Measurements from ENCODE around the gene SKIL. TPM values are rescaled to one million over a fixed set of nuclear protein-coding genes. Genes with fewer than 3 reads are reported as not detected.
A peak's percentile ranks its signal among the peaks of the same experiment; 100 is the strongest.

Gene SKIL
- total and polyA plus RNA-seq, 3 donors from 2014 or later: 19.1 to 53.6 (median 47.4) TPM

- Histone ChIP-seq H3K27me3 (no peaks in the 10 kb centered on the region), H3K36me3 (ENCODE audit: low read depth, missing control alignments) (no peaks in the 10 kb centered on the region), H3K9me3 (no peaks in the 10 kb centered on the region), H3K4me1 (peaks cover 26% of the 10 kb centered on the region), H3K27ac (no peak overlapping the region), H3K4me3 (no peak overlapping the region)
- no peak for DNase-seq
- intact Hi-C loops (cut with DNase I; ENCODE audit: low total_unique reads): loop anchor here (10.0 kb wide), 1 partner anchor 387 kb away; no protein-coding TSS in a partner anchor
- TF ChIP-seq CTCF (IDR thresholded peaks at IDR 0.05) (no peak), POLR2A (IDR thresholded peaks at IDR 0.05) (no peak)
- WGBS, 2 donors: 68 to 73% methylated on average over 2 of the region's 2 CpGs
Measured at GRCh38 chr3:170428095-170428494, 70.6 kb downstream of the SKIL start.

GRCh38 chr3:170429050-170429449 is 71.5 kb downstream of the SKIL start:
- no peak for TF ChIP-seq POLR2A (IDR thresholded peaks at IDR 0.05)
- no peak for TF ChIP-seq CTCF (IDR thresholded peaks at IDR 0.05)
- H3K27ac ChIP-seq: peak overlapping the region in 1 of 2 donors; percentile 16
- H3K9me3 ChIP-seq: no peaks in the 10 kb centered on the region
- no peak overlapping the region for H3K4me3 ChIP-seq
- intact Hi-C loops (cut with DNase I; ENCODE audit: low total_unique reads): loop anchor here (10.0 kb wide), 1 partner anchor 386 kb away; no protein-coding TSS in a partner anchor
- no peaks in the 10 kb centered on the region for H3K36me3 ChIP-seq (ENCODE audit: low read depth, missing control alignments)
- no peak for DNase-seq
- WGBS, 2 donors: 62 to 83% methylated on average over 1 of the region's 1 CpG
- H3K4me1 ChIP-seq: peaks cover 21% of the 10 kb centered on the region
- H3K27me3 ChIP-seq: no peaks in the 10 kb centered on the region

GRCh38 chr3:170431054-170431453 is 73.5 kb downstream of the SKIL start:
- Histone ChIP-seq H3K9me3 (no peaks in the 10 kb centered on the region), H3K27ac (peak overlapping the region in 1 of 2 donors; percentile 4), H3K4me3 (no peak overlapping the region), H3K27me3 (no peaks in the 10 kb centered on the region), H3K36me3 (ENCODE audit: low read depth, missing control alignments) (no peaks in the 10 kb centered on the region), H3K4me1 (peaks cover 25% of the 10 kb centered on the region)
- DNase-seq: no peak
- no peak for TF ChIP-seq POLR2A (IDR thresholded peaks at IDR 0.05)
- TF ChIP-seq CTCF (IDR thresholded peaks at IDR 0.05): peak in 2 of 3 experiments; percentile 12 to 24
- WGBS, 2 donors: 87 to 91% methylated on average over 3 of the region's 3 CpGs
- intact Hi-C loops (cut with DNase I; ENCODE audit: low total_unique reads): no loop called here

GRCh38 chr3:170432416-170432815 is 74.9 kb downstream of the SKIL start:
- Histone ChIP-seq H3K9me3 (no peaks in the 10 kb centered on the region), H3K36me3 (ENCODE audit: low read depth, missing control alignments) (no peaks in the 10 kb centered on the region), H3K27me3 (no peaks in the 10 kb centered on the region), H3K27ac (no peak overlapping the region), H3K4me3 (no peak overlapping the region), H3K4me1 (peaks cover 25% of the 10 kb centered on the region)
- intact Hi-C loops (cut with DNase I; ENCODE audit: low total_unique reads): no loop called here
- no peak for TF ChIP-seq CTCF (IDR thresholded peaks at IDR 0.05)
- no peak for TF ChIP-seq POLR2A (IDR thresholded peaks at IDR 0.05)
- 93 to 94% methylated on average over 10 to 12 of the region's 14 CpGs for WGBS, 2 donors
- DNase-seq: no peak

- 66 to 67% methylated on average over 2 of the region's 2 CpGs for WGBS, 2 donors
- Histone ChIP-seq H3K36me3 (ENCODE audit: low read depth, missing control alignments) (no peaks in the 10 kb centered on the region), H3K4me3 (no peak overlapping the region), H3K27ac (peak overlapping the region in 1 of 2 donors; percentile 10), H3K4me1 (peaks cover 23% of the 10 kb centered on the region), H3K27me3 (no peaks in the 10 kb centered on the region), H3K9me3 (no peaks in the 10 kb centered on the region)
- no peak for TF ChIP-seq POLR2A (IDR thresholded peaks at IDR 0.05)
- TF ChIP-seq CTCF (IDR thresholded peaks at IDR 0.05): no peak
- intact Hi-C loops (cut with DNase I; ENCODE audit: low total_unique reads): no loop called here
- no peak for DNase-seq
Measured at GRCh38 chr3:170436697-170437096, 79.2 kb downstream of the SKIL start.
